ENCODE measurements around the gene ANKFY1.

GRCh38 chr17:4194796-4195195 lies 69.0 kb downstream of the ANKFY1 start:
- no peak for TF ChIP-seq CTCF (IDR thresholded peaks at IDR 0.05; ENCODE audit: low read depth, low read length)
- TF ChIP-seq POLR2A (IDR thresholded peaks at IDR 0.05; ENCODE audit: extremely low read depth, insufficient read length): no peak

Data from NB4 (cell line).